22Rv1 (cell line): ENCODE data around the gene HEMGN.
"Not testable (repeated sequence)": the region's sequence is repeated elsewhere in the genome, so short reads cannot be mapped to it uniquely, and the experiment has no call there.

Source experiments
- CTCF ChIP-seq: fragments of 450-650 bp; IDR thresholded peaks from 2 replicates; pipeline ENCODE4 v1.5.1; 2017; ENCODE audit warnings: mild to moderate bottlenecking
- ZFX ChIP-seq: fragments of 450-650 bp; IDR thresholded peaks from 2 replicates; pipeline ENCODE4 v1.6.1; 2017; ENCODE audit warnings: antibody characterized with exemption, borderline replicate concordance

GRCh38 chr9:97950873-97951272, 12.9 kb upstream of the HEMGN start:
- TF ChIP-seq CTCF, ZFX: not testable (repeated sequence)
